CD4-positive, alpha-beta T cell treated with Interleukin-10 for 1 hour (primary cell): Measurements from ENCODE around the gene ERMN.
"Not testable (repeated sequence)": the region's sequence is repeated elsewhere in the genome, so short reads cannot be mapped to it uniquely, and the experiment has no call there.

ENCODE experiments used
- DNase-seq: peaks from one replicate; pipeline ENCODE4 v3.0.0-alpha.2; 2020

The ERMN gene

DNA sequence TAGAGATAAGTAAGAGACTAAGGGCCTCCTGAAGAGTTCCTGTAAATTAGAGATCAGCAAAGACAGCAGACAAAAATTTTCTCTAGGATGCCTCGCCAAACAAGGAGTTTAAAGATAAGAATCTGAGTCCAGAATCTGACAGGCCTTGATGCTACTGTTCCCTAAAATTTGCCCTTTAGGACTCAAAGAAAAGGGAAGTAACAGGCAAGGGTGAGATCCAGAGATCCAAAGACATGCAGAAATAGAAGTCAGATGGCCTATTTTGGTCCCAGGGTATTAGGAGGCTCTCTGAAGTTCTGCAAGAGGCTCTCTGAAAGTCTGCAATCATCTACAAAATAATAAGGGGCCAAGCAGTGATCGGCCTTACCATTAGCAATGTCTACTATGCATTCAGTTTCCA is 35.1 kb downstream of the ERMN start:
- no peak for DNase-seq

DNA sequence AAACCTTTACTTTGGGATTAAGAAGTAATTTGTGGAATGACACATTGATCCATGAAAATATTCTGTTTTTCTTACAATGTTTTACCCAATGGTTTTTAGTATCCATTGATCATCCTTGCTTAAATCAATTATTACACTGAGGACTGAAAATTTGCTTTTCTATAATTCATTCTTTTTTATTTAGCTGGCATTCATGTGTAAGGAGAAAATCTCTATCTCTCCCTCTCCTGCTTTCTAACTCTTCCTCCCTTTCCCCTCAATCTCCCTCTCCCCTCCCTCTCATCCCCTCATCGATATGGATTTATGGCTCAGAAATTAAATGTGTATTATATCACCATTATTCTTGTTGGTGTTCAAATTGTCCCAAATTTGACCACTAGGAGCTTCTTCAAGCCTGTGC is 38.5 kb downstream of the ERMN start:
- DNase-seq, result no peak

DNA sequence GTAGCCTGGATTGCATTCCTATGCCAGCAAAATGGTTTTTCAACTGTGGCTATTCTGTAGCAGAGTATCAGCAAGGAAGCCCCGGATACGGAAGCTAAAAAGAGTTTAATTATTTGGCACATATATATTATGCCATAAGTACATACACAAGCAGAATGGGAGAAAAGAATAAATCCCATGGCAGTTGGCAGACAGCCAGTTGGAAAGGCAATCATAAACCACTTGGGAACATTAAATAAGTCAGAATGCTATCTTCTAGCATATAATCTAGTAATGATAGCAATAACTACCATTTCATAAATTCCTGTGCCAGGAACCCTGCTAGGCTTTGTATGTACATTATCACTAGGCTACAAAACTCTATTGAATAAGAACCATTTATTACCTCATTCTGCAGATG is 42.2 kb downstream of the ERMN start:
- DNase-seq, result no peak

DNA sequence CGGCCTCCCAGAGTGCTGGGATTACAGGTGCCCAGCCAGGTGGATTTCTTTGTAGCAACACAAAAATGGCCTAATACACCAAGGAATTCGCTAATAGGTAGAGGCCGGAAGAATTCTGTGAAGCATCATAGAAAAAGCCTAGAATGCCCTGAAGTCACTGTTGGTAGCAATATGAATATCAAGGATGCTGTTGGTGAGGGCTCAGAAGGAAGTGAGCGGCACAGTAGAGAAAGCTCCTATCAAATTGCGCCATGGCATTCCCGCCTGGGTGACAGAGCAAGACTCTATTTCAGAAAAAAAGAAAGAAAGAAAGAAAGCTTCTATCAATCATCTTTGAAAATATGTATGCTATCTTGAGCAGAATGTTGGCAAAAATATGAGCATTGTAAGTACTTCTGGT is 44.3 kb downstream of the ERMN start:
- no peak for DNase-seq

DNA sequence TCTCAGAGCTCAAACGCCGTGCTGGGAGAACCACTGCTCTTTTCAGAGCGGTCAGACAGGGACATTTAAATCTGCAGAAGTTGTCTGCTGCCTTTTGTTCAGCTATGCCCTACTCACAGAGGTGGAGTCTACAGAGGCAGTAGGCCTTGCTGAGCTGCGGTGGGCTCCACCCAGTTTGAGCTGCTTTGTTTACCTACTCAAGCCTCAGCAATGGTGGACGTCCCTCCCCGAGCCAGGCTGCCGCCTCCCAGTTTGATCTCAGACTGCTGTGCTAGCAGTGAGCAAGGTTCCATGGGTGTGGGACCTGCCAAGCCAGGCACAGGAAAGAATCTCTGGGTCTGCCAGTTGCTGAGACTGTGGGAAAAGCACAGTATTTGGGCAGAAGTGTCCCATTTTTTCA is 46.3 kb downstream of the ERMN start:
- not testable (repeated sequence) for DNase-seq

DNA sequence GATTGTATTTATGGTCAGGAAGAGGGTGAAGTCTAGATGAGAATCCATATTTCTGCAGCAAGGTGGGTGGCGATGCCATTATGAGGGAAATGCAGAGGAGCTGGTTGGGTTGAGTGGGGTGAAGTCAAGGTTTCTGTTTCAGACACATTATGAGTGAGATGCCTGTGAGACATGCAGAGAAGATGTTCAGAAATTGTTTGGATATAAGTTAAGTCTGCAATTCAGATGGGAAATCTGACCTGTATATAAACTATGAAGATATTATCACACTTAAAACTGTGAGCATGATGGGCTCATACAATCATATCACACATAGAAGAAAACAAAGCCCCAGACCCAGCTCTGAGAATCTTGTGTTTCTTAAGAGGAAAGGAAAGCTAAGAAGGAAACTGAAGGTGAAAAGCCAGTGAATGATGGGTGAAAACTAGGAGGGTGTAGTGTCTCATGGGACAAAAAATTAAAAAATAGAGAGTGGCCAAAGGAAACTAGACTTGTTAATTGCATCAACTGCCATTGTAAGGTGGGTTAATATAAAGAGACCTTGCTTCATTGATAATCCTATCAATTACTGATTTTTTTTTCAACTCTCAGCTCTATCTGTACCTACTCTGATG is 53.9 kb downstream of the ERMN start:
- DNase-seq, result no peak

DNA sequence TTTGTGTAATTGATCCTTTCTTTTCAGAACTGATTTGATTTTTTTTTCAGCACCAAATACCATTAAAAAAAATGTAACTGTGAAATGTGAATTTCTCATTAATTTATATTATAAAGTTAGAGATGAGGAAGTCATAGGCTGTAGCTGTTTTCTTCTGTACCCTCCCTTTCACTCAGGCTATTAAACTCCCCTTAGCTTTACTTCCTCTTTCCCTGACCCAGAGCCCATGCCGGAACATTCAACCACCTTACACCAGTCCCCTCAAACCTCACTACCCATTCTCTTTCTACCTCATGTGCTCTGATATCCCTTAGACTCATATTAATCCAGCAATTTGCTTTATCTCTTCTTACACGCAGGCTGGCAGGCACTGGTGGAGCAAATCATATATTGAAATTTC is 55.7 kb downstream of the ERMN start:
- DNase-seq, result no peak

DNA sequence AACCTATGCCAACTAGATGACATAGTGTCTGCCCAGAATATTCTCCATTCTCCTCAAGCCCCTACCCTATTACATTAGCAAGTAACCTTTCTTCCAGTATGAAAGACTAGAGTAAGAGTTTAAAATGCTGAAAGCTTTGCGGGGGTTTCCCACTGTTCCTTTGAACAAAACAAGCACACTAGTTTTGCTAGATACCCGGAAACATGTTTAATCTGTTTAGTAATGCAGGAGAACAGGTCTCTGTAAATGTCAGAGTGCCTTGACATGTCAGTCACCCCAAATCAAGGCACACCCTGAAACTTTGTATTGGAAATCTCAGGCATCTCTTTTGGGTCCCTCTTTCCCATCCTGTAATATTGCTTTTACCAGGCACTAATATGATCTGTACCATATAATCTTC is 56.6 kb downstream of the ERMN start:
- no peak for DNase-seq
